Stimulated activated effector memory CD8-positive, alpha-beta T cell treated with anti-CD3 and anti-CD28 coated beads, Interleukin-12 subunit alpha, Interleukin-12 subunit beta, amount 100 ng/mL, for 72 hours (primary cell): ENCODE measurements around the gene MYO18B.

Source experiments
- ATAC-seq: fragments of 150-1000 bp; cut with Tn5 transposase; 2 replicates; pipeline ENCODE4 v1.10.0; 2021
- DNase-seq, 2 donors: peaks; one replicate each; pipeline ENCODE4 v3.0.0; 2021 to 2022; ENCODE audit warnings: low spot score in 2 of 2
- H3K27ac Mint-ChIP-seq: one replicate; pipeline ENCODE4 v1.8.0; 2022; ENCODE audit warnings: mild to moderate bottlenecking, mixed read lengths
- H3K36me3 Mint-ChIP-seq: one replicate; pipeline ENCODE4 v1.8.0; 2022; ENCODE audit warnings: mild to moderate bottlenecking, mixed read lengths
- H3K4me1 Mint-ChIP-seq: one replicate; pipeline ENCODE4 v1.8.0; 2022; ENCODE audit warnings: mixed read lengths
- H3K4me3 Mint-ChIP-seq: one replicate; pipeline ENCODE4 v1.8.0; 2022; ENCODE audit warnings: mild to moderate bottlenecking, mixed read lengths
- H3K9me3 Mint-ChIP-seq: one replicate; pipeline ENCODE4 v1.8.0; 2022; ENCODE audit warnings: mixed read lengths

The MYO18B gene

DNA sequence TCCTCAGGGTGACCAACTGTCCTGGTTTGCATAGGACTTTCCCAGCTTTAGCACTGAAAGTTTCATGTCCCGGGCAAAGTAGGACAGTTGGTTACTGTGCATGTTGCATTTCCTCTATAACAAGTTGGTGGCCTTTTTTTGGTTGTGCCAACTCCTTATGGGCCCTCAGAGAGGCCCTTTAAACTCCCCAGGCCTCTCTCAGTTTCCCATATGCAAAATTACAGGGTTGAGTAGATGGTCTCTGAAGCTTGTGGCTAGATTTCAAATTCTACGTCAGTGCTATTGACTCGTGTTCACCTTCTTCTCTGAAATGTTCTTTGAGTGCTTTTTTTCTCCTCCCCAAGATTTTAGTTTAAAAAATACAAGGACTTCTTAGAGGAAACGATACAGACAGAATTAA is 92.5 kb downstream of the MYO18B start:
- no peak for ATAC-seq
- H3K9me3 Mint-ChIP-seq: no peaks in the 10 kb centered on the region
- DNase-seq: no peak
- H3K36me3 Mint-ChIP-seq: no peaks in the 10 kb centered on the region
- no peaks in the 10 kb centered on the region for H3K4me1 Mint-ChIP-seq
- no peak overlapping the region for H3K4me3 Mint-ChIP-seq
- H3K27ac Mint-ChIP-seq: no peak overlapping the region

DNA sequence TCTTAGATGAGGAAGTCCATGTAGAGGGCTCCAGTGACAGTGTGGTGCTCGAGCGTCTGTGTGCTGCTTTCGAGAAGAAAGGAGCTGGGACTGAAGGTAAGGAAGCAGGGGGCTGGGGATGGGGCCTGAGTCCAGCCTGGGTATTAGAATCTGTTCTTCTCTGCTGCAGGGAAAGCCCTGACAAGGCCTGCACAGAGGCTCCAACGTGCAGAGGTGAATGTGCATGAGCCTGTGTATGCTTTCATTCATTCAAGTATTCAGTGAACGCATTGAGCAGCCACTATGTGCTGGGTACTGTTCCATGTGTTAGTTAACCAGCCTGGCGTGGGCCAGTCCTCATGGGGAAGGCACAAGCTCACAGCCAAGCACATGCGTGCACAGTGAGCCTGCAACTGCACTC is 93.4 kb downstream of the MYO18B start:
- DNase-seq: no peak
- H3K4me3 Mint-ChIP-seq: no peak overlapping the region
- no peak overlapping the region for H3K27ac Mint-ChIP-seq
- H3K9me3 Mint-ChIP-seq: no peaks in the 10 kb centered on the region
- H3K4me1 Mint-ChIP-seq: no peaks in the 10 kb centered on the region
- no peaks in the 10 kb centered on the region for H3K36me3 Mint-ChIP-seq
- ATAC-seq: no peak

DNA sequence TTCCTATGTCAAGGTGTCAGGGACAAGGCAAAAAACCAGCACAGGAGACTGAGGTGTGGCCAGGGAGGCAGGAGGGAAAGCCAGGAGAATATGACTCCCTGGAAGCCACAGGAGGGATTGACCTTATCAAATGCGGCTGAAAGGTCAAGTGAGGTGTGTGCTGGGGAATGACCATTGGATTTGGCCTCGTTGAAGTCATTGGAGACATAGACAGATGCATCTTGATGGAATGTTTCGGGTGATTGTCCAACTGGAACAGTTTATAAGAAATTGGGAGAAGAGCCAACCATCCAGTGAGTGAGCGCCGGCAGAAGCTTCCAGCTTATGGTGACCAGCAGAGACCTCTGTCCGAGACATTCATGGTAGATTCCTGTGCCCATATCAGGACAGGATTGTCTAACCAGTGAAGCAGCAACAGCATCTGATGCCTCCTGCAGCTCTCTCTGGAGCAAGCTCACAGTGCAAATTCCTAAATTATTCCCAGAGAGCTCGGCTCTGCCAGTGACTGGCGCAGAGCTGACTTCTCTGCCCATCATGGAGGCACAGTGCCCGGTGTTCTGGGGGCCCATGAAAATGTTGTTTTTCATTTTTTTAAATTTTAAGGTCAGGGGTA is 95.4 kb downstream of the MYO18B start:
- no peak overlapping the region for H3K27ac Mint-ChIP-seq
- no peaks in the 10 kb centered on the region for H3K4me1 Mint-ChIP-seq
- no peaks in the 10 kb centered on the region for H3K9me3 Mint-ChIP-seq
- no peak for ATAC-seq
- no peak overlapping the region for H3K4me3 Mint-ChIP-seq
- no peaks in the 10 kb centered on the region for H3K36me3 Mint-ChIP-seq
- DNase-seq: no peak

DNA sequence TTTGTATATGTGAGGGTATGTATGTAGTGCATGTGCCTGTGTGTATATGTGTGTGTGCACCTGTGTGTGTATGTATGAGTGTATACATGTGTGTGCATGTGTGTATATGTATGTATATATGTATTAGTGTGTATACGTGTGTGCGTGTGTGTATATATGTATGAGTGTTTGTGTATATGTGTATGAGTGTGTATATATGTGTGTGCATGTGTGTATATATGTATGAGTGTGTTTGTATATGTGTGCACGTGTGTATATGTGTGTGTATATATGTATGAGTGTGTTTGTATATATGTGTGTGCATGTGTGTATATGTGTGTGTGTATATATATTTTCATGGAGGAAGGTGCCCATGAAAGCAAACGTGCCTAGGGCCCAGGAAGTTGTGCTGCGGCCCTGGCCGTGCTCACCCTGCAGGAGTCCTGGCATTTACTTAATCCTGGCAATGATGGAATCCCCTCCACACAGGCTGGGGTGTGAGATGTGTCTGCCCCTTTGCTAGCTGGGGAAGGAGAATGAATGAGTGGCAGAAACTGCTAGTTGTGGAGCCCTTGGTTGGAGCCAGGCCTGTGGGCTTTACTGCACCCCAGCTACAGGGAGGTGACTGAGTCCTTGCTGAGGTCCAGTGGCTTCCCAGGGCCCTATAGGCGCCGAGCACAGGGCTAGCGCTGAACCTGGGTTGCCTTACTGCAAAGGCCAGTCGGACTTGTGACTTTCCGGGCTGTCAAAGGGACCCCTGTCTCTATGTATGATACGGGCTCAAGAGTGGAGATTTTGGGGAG is 97.2 kb downstream of the MYO18B start:
- Mint-ChIP-seq H3K9me3 (no peaks in the 10 kb centered on the region), H3K4me3 (no peak overlapping the region), H3K36me3 (no peaks in the 10 kb centered on the region), H3K4me1 (no peaks in the 10 kb centered on the region), H3K27ac (no peak overlapping the region)
- ATAC-seq: no peak
- no peak for DNase-seq

DNA sequence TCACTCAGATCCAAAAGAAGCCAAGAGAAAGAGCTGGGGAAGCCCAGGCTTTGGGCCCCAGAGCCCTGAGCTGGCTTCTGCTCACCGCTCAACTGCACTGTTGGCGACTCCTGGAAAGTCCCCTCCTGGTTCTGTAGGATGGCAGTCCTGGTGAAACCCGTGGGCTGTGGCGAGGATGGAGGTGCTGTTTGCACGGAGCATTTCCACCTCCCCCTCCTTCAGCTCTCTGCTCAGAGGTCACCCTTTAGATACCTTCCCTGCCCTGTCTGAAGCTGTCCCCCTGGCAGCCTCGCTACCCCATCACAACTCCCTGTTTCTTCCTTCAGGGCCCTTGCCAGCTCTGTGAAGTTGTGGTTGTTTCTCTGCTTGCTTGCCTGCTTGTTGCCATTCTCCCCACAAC is 97.8 kb downstream of the MYO18B start:
- DNase-seq: no peak
- no peak for ATAC-seq
- Mint-ChIP-seq H3K36me3 (no peaks in the 10 kb centered on the region), H3K9me3 (no peaks in the 10 kb centered on the region), H3K27ac (no peak overlapping the region), H3K4me3 (no peak overlapping the region), H3K4me1 (no peaks in the 10 kb centered on the region)

DNA sequence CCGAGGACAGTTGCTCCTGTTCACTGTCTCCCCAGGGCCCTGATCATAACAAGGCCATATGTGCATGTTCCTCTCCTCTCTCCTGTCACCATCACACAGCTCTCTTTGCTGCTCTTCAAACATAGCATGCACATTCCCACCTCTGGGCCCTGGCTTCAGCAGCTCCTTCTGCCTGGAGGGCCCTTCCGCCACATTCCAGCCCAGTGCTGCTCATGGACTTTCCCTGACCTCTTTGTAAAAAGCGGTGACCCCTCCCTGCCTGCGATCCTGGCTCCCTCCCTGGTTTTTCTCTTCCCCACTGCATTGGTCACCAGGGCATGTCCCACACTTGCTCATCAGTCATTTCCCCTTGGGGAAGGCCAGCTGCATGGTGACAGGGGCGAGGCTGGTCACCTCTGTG is 98.2 kb downstream of the MYO18B start:
- DNase-seq: no peak
- H3K27ac Mint-ChIP-seq: no peak overlapping the region
- no peak for ATAC-seq
- H3K9me3 Mint-ChIP-seq: no peaks in the 10 kb centered on the region
- no peaks in the 10 kb centered on the region for H3K4me1 Mint-ChIP-seq
- no peaks in the 10 kb centered on the region for H3K36me3 Mint-ChIP-seq
- H3K4me3 Mint-ChIP-seq: no peak overlapping the region

DNA sequence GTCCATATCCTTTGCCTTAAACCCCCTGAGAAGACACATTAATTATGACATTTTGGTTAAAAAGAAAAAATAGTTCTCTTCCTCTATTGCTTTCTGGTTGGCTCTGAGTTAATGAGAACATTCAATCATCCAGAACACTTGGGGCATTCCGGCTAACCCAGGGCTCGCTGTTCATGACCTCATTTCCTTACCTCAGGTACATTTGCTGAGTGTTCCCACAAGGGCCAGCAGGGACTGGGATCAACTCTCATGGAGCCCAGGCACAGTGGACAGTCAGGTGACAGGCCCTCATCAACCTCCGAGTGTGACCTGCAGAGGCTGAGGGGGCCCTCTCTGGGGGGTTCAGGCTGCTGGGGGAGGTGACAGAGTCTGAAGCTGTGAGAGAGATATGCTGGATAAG is 98.9 kb downstream of the MYO18B start:
- Mint-ChIP-seq H3K36me3 (no peaks in the 10 kb centered on the region), H3K27ac (no peak overlapping the region), H3K4me3 (no peak overlapping the region), H3K4me1 (no peaks in the 10 kb centered on the region), H3K9me3 (no peaks in the 10 kb centered on the region)
- ATAC-seq: no peak
- DNase-seq: no peak

DNA sequence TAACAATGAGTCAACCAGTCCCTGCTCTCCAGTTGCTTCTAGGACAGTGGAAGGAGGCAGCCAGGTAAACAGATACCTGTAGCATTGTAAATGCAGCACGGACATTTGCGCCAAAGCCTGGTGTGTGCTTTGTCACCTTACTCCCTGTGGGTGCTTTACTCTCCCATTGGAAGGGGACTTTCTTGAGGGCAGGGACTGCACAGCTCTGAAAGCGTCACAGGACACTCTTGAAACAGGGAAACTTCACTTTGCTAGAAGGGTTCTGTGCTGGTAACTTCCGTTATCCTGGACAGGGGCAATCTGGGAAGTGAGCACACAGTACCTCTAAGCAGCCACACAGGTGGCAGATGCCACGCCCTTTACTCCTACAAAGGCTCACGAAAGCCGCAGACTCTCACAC is 99.8 kb downstream of the MYO18B start:
- Mint-ChIP-seq H3K4me1 (no peaks in the 10 kb centered on the region), H3K4me3 (no peak overlapping the region), H3K36me3 (no peaks in the 10 kb centered on the region), H3K9me3 (no peaks in the 10 kb centered on the region), H3K27ac (no peak overlapping the region)
- no peak for ATAC-seq
- no peak for DNase-seq

DNA sequence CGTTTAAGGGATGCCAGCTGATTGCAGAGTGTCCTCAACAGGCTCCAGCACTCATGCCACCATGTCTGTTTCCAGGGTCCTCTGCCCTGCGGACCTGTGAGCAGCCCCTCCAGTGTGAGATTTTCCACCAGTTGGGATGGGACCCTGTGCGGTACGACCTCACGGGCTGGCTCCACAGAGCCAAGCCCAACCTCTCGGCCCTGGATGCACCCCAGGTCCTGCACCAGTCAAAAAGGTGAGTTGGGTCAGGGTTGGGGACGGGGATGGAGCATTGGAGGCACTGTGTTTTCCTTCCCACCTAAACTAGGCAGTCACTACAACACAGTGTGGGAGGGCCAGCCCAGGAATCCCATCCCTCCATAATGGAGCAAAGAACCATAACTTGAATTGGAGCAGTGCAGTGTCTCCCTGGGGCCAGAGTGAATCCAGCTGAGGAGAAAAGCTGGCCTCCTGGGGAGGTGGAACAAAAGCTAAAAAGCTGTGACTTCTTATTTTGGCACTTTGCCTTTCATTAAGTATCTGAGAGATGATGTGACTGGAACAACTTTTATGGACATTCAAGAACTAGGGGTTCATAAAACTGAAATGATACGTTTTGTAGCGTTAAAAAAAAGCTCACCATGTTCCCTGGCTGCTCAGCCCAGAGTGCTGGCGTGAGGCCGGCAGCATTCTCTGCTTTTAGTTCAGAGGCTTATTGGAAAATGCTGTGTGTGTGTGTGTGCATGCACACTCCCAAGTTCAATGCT is 101.8 kb downstream of the MYO18B start:
- Mint-ChIP-seq H3K9me3 (no peaks in the 10 kb centered on the region), H3K36me3 (no peaks in the 10 kb centered on the region), H3K27ac (no peak overlapping the region), H3K4me3 (no peak overlapping the region), H3K4me1 (no peaks in the 10 kb centered on the region)
- ATAC-seq (no peak), DNase-seq (no peak)

DNA sequence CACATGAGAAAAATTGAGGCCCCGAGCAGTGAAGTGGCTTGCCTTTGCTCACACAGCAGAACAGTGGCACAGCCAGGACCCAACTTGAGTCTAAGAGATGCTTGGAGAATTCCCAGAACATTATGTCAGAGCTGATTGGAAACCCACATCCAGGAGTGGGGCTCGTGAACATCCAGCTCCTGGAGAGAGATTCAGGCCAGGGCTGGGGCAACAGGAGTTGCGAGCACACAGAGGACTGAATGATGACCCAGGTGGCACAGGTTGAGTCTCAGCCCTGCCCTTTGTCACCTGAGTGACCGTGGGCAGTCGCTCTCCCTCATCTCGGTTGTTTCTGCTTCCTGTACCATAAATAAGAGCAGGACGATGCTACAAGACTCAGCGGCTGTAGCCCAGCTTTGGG is 102.6 kb downstream of the MYO18B start:
- no peak for DNase-seq
- H3K4me3 Mint-ChIP-seq: no peak overlapping the region
- no peak for ATAC-seq
- H3K9me3 Mint-ChIP-seq: no peaks in the 10 kb centered on the region
- no peaks in the 10 kb centered on the region for H3K36me3 Mint-ChIP-seq
- no peaks in the 10 kb centered on the region for H3K4me1 Mint-ChIP-seq
- no peak overlapping the region for H3K27ac Mint-ChIP-seq

DNA sequence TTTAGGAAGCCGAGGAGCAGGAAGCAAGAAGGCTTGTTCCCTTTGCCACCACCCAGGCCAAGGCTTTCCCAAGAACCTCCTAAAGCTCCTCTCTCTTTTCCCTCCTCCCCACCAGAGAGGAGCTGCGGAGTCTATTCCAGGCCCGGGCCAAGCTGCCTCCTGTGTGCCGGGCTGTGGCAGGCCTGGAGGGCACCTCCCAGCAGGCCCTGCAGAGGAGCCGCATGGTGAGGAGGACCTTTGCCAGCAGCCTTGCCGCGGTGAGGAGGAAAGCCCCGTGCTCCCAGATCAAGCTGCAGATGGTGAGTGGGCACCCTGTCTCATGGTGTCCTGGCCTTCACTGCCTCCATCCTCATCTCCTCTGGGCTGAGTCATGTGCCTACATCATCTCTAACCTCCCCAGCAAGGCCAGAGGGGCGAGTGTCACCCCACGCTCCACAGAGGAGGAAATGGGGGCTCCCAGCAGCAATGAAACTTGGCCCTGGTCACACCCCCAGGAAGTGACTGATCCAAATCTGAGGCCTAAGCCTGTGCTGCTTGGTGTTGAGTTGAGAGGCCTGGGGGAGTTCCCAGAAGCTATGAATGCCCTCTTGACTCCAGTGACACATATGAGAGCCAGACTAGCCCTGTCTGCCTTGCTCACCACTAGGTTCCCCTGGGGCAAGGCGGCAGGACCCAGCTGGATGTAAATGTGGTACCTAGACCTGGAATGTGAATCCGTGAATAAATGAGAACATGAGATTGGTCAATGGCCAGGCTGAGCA is 104.2 kb downstream of the MYO18B start:
- no peak overlapping the region for H3K4me3 Mint-ChIP-seq
- no peak for DNase-seq
- H3K27ac Mint-ChIP-seq: no peak overlapping the region
- H3K36me3 Mint-ChIP-seq: no peaks in the 10 kb centered on the region
- no peaks in the 10 kb centered on the region for H3K9me3 Mint-ChIP-seq
- no peaks in the 10 kb centered on the region for H3K4me1 Mint-ChIP-seq
- ATAC-seq: peak; percentile 81

DNA sequence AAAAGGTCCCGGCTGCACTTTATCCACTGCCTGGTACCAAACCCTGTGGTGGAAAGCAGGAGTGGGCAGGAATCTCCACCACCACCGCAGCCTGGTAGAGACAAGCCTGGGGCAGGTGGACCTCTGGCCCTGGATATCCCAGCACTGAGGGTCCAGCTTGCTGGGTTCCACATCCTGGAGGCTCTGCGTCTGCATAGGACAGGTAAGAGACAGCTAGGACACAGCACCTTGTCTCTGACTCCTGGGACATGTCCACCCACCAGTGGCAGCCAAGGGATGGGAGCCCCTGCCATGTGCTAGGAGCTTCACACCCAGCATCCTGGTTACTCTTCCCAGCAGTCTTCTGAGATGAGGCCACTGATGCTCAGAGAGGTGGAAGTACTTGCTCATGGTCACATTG is 105.5 kb downstream of the MYO18B start:
- no peak for DNase-seq
- no peaks in the 10 kb centered on the region for H3K9me3 Mint-ChIP-seq
- no peaks in the 10 kb centered on the region for H3K36me3 Mint-ChIP-seq
- H3K4me3 Mint-ChIP-seq: no peak overlapping the region
- H3K27ac Mint-ChIP-seq: no peak overlapping the region
- H3K4me1 Mint-ChIP-seq: no peaks in the 10 kb centered on the region
- no peak for ATAC-seq

DNA sequence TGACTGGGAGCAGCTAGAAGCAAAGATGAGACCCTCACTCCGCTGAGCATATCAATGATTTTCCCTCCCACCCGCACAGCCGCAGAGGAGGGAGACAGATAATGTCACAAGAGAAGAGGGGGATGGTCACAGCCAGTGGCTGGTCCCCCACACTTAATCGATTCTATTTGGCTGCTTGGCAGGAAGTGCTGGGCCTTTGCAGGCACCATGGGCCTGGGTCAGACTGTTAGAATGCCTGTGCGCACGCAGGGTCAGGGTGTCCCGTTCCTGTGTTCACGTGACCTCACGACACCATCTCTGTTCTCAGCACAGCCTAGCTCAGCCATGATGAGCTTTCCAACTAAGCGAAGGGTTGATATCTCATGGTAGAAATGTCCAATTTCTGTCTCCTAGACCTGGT is 107.0 kb downstream of the MYO18B start:
- Mint-ChIP-seq H3K27ac (no peak overlapping the region), H3K4me3 (no peak overlapping the region)

DNA sequence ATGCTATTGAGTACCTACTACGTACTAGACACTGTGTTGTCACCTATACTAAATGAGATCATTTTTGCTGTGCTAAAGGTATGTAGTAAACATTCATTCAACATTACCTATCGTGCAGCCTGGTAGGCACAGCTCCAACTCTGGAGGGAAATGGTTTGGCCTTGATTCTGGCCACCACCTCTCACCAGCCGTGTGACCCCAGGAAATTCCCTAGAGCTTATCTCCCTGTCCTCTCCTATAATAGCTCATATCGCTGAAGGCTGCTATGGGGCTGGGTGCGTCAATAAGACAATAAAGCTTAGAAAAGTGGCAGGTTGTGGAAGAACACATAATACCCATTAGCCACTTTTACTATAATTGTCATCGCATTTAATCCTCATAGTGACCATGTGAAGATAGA is 107.5 kb downstream of the MYO18B start:
- ATAC-seq: no peak
- no peaks in the 10 kb centered on the region for H3K36me3 Mint-ChIP-seq
- no peak overlapping the region for H3K4me3 Mint-ChIP-seq
- no peak overlapping the region for H3K27ac Mint-ChIP-seq
- no peaks in the 10 kb centered on the region for H3K4me1 Mint-ChIP-seq
- no peak for DNase-seq
- H3K9me3 Mint-ChIP-seq: no peaks in the 10 kb centered on the region

More for the DNA sequence above, 107.0 kb downstream of the MYO18B start:
- ATAC-seq: no peak
- no peak for DNase-seq
- no peaks in the 10 kb centered on the region for H3K9me3 Mint-ChIP-seq
- H3K4me1 Mint-ChIP-seq: no peaks in the 10 kb centered on the region
- no peaks in the 10 kb centered on the region for H3K36me3 Mint-ChIP-seq

DNA sequence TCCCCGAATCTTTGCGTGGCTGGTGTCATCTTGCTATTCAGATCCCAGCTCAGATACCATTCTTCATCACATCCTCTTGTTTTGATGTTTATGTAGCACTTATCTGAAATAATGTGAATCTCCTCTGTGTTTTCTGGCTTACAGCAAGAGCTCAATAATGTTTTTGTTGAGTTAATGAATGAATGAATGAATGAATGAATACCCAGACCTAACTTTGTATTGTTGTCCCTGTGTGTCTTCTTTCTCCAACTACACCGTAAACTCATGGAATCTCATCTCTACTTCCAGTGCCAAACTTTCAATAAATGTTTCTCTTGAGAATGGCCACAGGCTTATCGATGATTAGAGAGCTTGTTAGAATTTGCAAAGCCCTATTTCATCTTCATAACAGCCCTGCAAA is 110.2 kb downstream of the MYO18B start:
- H3K4me3 Mint-ChIP-seq: no peak overlapping the region
- DNase-seq (no peak), ATAC-seq (no peak)
- H3K36me3 Mint-ChIP-seq: no peaks in the 10 kb centered on the region
- H3K4me1 Mint-ChIP-seq: no peaks in the 10 kb centered on the region
- H3K27ac Mint-ChIP-seq: no peak overlapping the region
- no peaks in the 10 kb centered on the region for H3K9me3 Mint-ChIP-seq
